GM21360 (cell line): ENCODE data around the gene IDNK.

Experiments used
- ATAC-seq: cut with Tn5 transposase; IDR thresholded peaks from one replicate; pipeline ENCODE4 v1.9.1; 2021; ENCODE audit warnings: mild to moderate bottlenecking, moderate library complexity; ENCODE audit not compliant: unreplicated experiment

Gene IDNK

DNA sequence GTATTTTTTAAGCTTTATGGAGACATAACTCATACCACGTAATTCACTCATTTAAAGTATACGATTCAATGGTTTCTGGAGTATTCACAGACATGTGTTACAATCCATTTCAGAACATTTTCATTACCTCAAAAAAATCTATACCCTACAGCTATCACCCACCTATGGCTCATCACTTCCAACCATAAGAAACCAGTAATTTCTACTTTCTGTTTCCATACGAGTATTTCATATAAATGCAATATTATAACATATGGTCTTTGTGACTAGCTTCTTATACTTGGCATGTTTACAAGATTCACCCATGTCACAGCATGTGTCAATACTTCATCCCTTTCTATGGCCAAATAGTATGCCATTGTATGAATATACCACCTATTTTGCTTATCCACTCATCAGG, 66.0 kb downstream of the IDNK start:
- ATAC-seq: no peak

DNA sequence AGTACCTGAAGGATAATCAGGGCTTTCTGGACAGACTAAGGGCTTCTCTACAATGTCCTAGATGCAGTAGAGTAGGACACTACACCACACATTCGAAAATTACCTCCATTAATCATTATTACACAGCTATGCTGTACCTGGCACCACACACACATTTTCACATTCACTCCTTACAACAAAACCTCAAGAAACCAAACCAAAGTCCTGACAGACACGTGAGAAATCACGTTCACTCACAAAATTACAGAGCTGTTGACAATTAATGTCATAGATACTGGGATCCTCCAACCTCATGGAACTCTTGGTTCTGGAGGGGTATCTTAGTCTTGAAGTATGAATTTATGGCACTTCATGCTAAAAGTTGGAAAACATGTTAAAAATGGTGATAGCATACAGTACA, 68.5 kb downstream of the IDNK start:
- no peak for ATAC-seq
